Smooth muscle cell (in vitro differentiated cells): ENCODE measurements around the gene BCOR. TPM values are rescaled to one million over a fixed set of nuclear protein-coding genes. Genes with fewer than 3 reads are reported as not detected.

Experiments
- DNase-seq: peaks from one replicate; lab custom pipeline; 2025; ENCODE audit not compliant: unreplicated experiment; lab: John Stamatoyannopoulos, UW
- H2AFZ ChIP-seq: fragments of 200-600 bp; sonication (generic); 2 replicates; pipeline ENCODE4 v1.6.0; 2016; ENCODE audit warnings: antibody characterized with exemption, low read depth, mild to moderate bottlenecking
- H3F3A ChIP-seq: fragments of 200-600 bp; sonication (generic); 2 replicates; pipeline ENCODE4 v1.6.0; 2017; ENCODE audit warnings: antibody characterized with exemption, low read depth
- H3K27ac ChIP-seq: fragments of 200-600 bp; sonication (generic); 2 replicates; pipeline ENCODE4 v1.5.1; 2016; ENCODE audit warnings: low read depth, mild to moderate bottlenecking
- H3K27me3 ChIP-seq: fragments of 200-600 bp; sonication (generic); 2 replicates; pipeline ENCODE4 v1.6.1; 2016; ENCODE audit warnings: low read depth, mild to moderate bottlenecking
- H3K36me3 ChIP-seq: fragments of 200-600 bp; sonication (generic); 2 replicates; pipeline ENCODE4 v1.5.1; 2016; ENCODE audit warnings: low read depth
- H3K4me1 ChIP-seq: fragments of 200-600 bp; sonication (generic); 2 replicates; pipeline ENCODE4 v1.5.1; 2016; ENCODE audit warnings: low read depth
- H3K4me2 ChIP-seq: fragments of 200-600 bp; sonication (generic); 2 replicates; pipeline ENCODE4 v1.6.0; 2016; ENCODE audit warnings: mild to moderate bottlenecking
- H3K4me3 ChIP-seq: fragments of 200-600 bp; sonication (generic); 2 replicates; pipeline ENCODE4 v1.5.1; 2016; ENCODE audit warnings: mild to moderate bottlenecking
- H3K79me2 ChIP-seq: fragments of 200-600 bp; sonication (generic); 2 replicates; pipeline ENCODE4 v1.6.0; 2016; ENCODE audit warnings: low read depth, mild to moderate bottlenecking
- H3K9ac ChIP-seq: fragments of 200-600 bp; sonication (generic); 2 replicates; pipeline ENCODE4 v1.6.0; 2016; ENCODE audit warnings: low read depth
- H3K9me3 ChIP-seq: fragments of 200-600 bp; sonication (generic); replicated peaks from 2 replicates; pipeline ENCODE4 v1.5.1; 2016; ENCODE audit warnings: low read depth
- H4K20me1 ChIP-seq: fragments of 200-600 bp; sonication (generic); 2 replicates; pipeline ENCODE4 v1.6.0; 2016; ENCODE audit warnings: low read depth
- WGBS: methylation state at CpG from one replicate; pipeline ENCODE4 v1.1.7; 2016; ENCODE audit warnings: low lambda C conversion rate; 5-methylcytosine and 5-hydroxymethylcytosine counted together
- polyA plus RNA-seq: library from polyadenylated mRNA; unstranded; fragments of >200 nt; fragmentation: Nextera tagmentation; extraction: Ambion mirVana; gene quantifications from 2 replicates; pipeline ENCODE4 v1.2.1, GENCODE V29; 2016
- total RNA-seq: library from RNA; depleted of rRNA; stranded (reverse); fragments of >200 nt; gene quantifications from 2 replicates; pipeline ENCODE4 v1.2.3, GENCODE V29; 2014
- TF ChIP-seq, protein P1 (sequence below): fragments of 200-600 bp; sonication (generic); IDR thresholded peaks from 2 replicates; pipeline ENCODE4 v1.5.1; 2017; ENCODE audit warnings: borderline replicate concordance, mild to moderate bottlenecking, antibody characterized with exemption; ENCODE audit not compliant: insufficient read depth, poor library complexity, severe bottlenecking

Gene BCOR
- total and polyA plus RNA-seq, 2 experiments from 2014 or later = 19.5 to 28.0 TPM

DNA sequence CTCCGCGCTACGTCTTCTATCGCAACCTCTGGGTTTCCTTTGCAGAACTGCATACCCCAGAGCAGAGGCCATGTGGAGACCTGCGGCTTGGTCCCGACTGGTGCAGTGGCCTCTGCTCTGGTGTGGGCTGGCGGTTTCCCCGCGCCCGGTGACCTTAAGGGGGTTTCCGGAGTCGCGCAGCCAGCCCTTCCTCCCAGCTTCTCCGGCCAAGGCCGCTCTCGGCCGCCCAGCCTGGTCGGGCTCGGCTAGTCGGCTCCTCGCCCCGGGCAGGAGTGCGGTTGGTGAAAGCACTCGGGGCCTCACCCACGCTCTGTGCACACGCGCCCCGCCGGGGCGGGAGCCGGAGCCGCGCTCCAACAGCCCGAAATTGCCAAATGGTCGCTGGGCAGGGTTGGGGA, 84.9 kb downstream of the BCOR start:
- H3K79me2 ChIP-seq = no peaks in the 10 kb centered on the region
- TF ChIP-seq, protein P1, sequence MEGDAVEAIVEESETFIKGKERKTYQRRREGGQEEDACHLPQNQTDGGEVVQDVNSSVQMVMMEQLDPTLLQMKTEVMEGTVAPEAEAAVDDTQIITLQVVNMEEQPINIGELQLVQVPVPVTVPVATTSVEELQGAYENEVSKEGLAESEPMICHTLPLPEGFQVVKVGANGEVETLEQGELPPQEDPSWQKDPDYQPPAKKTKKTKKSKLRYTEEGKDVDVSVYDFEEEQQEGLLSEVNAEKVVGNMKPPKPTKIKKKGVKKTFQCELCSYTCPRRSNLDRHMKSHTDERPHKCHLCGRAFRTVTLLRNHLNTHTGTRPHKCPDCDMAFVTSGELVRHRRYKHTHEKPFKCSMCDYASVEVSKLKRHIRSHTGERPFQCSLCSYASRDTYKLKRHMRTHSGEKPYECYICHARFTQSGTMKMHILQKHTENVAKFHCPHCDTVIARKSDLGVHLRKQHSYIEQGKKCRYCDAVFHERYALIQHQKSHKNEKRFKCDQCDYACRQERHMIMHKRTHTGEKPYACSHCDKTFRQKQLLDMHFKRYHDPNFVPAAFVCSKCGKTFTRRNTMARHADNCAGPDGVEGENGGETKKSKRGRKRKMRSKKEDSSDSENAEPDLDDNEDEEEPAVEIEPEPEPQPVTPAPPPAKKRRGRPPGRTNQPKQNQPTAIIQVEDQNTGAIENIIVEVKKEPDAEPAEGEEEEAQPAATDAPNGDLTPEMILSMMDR = no peak
- H3K36me3 ChIP-seq = no peaks in the 10 kb centered on the region
- 7% methylated on average over 35 of the region's 35 CpGs for WGBS
- peak overlapping the region; percentile 73 for H3K4me3 ChIP-seq
- peak overlapping the region; percentile 70 for H3K9ac ChIP-seq
- H3K27ac ChIP-seq = peak overlapping the region; percentile 78
- H3K4me1 ChIP-seq = peaks cover 34% of the 10 kb centered on the region
- peaks cover 30% of the 10 kb centered on the region for H3F3A ChIP-seq
- H4K20me1 ChIP-seq = no peaks in the 10 kb centered on the region
- H3K27me3 ChIP-seq = no peaks in the 10 kb centered on the region
- DNase-seq = peak; percentile 47
- H3K9me3 ChIP-seq = no peaks in the 10 kb centered on the region
- peak overlapping the region; percentile 86 for H3K4me2 ChIP-seq
- H2AFZ ChIP-seq = peak overlapping the region; percentile 69

- H3K4me1 ChIP-seq = peaks cover 40% of the 10 kb centered on the region
- H3K27me3 ChIP-seq = no peaks in the 10 kb centered on the region
- peak overlapping the region; percentile 73 for H3K4me3 ChIP-seq
- H2AFZ ChIP-seq = peak overlapping the region; percentile 69
- H3K4me2 ChIP-seq = peak overlapping the region; percentile 86
- H3K27ac ChIP-seq = peak overlapping the region; percentile 78
- DNase-seq = peak; percentile 52
- H3K36me3 ChIP-seq = no peaks in the 10 kb centered on the region
- H4K20me1 ChIP-seq = no peaks in the 10 kb centered on the region
- H3F3A ChIP-seq = peaks cover 36% of the 10 kb centered on the region
- no peaks in the 10 kb centered on the region for H3K79me2 ChIP-seq
- TF ChIP-seq, protein P1 = no peak
- H3K9ac ChIP-seq = peak overlapping the region; percentile 70
- H3K9me3 ChIP-seq = no peaks in the 10 kb centered on the region
- 15% methylated on average over 51 of the region's 60 CpGs for WGBS
These were observed 85.5 kb downstream of the BCOR start for GRCh38 chrX:40012039-40012867.

- H3K9ac ChIP-seq = peak overlapping the region; percentile 70
- no peaks in the 10 kb centered on the region for H4K20me1 ChIP-seq
- WGBS = 47% methylated on average over 24 of the region's 24 CpGs
- no peaks in the 10 kb centered on the region for H3K36me3 ChIP-seq
- DNase-seq = no peak
- H3K4me3 ChIP-seq = peak overlapping the region; percentile 73
- H3F3A ChIP-seq = peaks cover 36% of the 10 kb centered on the region
- H3K27ac ChIP-seq = peak overlapping the region; percentile 78
- H2AFZ ChIP-seq = peak overlapping the region; percentile 69
- peaks cover 47% of the 10 kb centered on the region for H3K4me1 ChIP-seq
- peak overlapping the region; percentile 86 for H3K4me2 ChIP-seq
- H3K27me3 ChIP-seq = no peaks in the 10 kb centered on the region
- no peaks in the 10 kb centered on the region for H3K79me2 ChIP-seq
- TF ChIP-seq, protein P1 = no peak
- no peaks in the 10 kb centered on the region for H3K9me3 ChIP-seq
These were observed 86.3 kb downstream of the BCOR start for GRCh38 chrX:40011322-40012038.
